Measurements from ENCODE around the gene TMEM9.
A peak's percentile ranks its signal among the peaks of the same experiment; 100 is the strongest.
"Not testable (repeated sequence)": the region's sequence is repeated elsewhere in the genome, so short reads cannot be mapped to it uniquely, and the experiment has no call there.

Gene TMEM9

GRCh38 chr1:201173736-201174135 is 19.5 kb upstream of the TMEM9 start:
- no peak for DNase-seq (ENCODE audit: low read depth in 1 of 2, low spot score in 1 of 2)

GRCh38 chr1:201172999-201173610 is 18.8 kb upstream of the TMEM9 start:
- no peak for DNase-seq (ENCODE audit: low read depth in 1 of 2, low spot score in 1 of 2)

DNA sequence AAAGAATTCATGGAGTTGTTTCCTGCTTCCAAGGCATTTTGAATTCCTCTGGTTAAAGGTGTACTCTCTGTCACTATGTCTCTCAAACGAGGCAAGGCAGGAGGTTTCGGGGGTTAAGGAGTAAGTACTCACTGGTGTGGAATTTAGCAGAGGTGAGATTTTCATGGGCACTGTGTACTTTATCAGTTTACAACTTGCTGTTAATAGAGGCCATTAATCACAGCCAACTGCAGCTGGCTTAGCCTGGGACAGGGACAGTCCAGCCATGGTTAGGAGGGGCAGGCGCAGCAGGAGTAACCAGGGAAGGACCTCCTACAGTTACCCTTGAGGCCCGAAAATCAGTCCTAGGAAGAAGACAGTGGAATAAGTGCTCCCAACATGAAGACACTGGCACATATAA is 18.1 kb upstream of the TMEM9 start:
- no peak for DNase-seq (ENCODE audit: low read depth in 1 of 2, low spot score in 1 of 2)

DNA sequence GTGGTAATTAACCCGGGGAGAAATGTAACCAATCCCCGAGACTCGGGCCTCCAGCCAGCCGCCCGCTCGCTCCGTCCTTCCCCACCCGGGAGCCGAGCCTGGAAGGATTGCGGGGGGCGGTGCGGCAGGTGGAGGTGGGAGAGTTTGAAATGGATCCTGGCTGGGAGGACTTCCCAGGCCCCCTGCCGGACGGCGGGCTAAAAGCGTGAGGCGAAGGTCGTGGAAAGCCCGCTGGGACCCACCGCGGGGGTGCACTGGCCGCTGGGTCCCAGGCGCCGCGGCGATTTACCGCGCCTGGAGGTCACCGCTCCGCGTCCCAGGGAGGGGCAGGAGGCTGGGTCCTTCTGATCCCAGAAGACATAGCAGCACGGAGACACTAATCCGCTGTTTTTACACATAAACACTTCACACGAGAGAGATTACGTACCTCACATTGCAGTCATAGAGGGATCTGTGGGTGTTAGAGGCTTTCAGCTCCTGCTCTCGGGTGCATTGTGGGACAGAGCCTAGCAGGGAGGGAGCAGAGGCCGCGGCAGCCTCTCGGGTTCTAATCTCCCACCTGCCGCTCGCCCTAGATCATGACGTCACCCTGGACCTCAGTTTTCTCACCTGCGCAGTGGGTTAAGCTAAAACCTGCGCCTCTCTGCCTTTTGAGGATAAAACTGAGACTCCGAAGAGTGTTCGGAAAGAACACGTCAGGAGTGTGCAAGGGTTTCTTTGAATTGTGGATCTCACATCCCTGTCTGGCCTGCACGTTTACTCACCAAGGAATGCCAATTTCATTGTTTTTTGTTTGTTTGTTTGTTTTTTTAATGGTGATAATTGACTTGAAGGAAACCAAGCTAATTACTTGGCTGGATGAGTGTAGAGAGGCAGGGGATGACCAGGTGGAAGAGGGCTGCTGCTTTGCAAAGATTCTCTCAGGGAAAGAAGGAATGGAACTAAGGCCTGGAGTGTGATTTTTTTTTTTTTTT is 17.1 kb upstream of the TMEM9 start:
- peak in 1 of 2 donors; percentile 42 for DNase-seq (ENCODE audit: low read depth in 1 of 2, low spot score in 1 of 2)

DNA sequence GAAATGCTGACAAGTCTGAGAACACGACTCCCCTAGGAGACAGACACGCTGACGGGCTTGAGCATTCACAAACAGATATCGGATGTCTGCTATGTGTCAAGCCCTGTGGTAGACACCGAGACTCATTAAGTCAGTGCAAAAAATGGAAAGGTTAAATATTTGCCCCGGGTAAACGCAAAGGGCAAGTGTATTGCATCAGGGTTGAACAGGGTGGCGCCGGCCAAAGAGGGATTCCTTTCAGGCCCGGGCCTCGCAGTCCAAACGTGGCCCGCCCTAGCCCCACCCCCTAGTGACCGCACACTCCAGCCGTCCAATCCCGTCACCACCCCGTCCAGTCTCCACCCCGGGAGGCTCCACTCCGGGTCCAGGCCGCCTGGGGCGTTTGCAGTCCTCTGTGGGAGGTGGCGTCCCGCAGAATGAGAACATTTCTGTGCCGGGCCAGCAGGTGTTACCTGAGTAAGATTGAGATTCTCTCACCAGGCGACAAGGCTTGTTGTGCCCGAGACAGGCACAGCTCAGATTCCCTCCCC is 16.3 kb upstream of the TMEM9 start:
- DNase-seq (ENCODE audit: low read depth in 1 of 2, low spot score in 1 of 2), result peak; percentile 41 to 73

DNA sequence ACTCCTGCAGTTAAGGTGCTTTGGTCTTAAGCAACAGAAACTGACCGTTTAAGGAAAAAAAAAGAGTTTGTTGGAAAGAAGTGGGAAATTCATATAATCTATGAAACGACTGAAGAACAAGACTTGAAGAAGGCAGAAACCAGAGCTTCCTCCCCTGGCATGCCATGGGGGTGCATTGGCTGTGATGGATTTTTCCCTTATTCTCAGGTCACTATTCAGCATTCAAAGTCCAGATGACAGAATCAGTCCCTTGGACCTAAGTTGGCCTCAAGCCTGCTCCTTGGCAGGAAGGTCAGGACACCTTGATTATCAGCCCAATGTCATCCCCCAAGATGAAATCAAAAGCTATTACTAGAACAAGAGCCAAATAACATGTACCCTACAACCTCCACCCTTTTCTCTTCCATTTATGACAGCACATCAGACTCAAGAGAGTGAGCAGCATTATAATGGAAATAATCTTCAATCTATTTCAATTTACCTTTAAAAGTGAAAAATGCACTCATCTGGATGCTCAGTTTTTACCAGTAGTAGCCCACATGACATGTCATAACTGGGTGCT is 15.8 kb upstream of the TMEM9 start:
- DNase-seq (ENCODE audit: low read depth in 1 of 2, low spot score in 1 of 2), result no peak

DNA sequence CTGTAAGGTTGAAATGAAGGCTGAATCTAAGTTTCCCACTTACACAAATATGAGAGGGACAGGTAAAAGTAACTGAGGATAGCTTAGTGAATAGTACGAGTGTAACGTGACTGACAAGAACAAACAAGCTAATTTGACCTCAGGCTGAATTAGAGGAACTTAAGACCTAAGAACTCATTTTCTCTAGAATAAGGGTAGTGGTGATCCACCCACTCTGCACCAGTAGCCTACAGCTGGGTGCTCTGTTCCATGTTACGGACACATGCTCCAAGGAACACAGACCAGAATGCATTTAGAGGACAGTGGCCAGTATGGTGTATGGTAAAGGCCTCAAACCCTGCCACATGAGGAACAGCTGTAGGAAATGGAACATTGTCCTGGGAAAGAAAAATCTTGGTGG is 14.9 kb upstream of the TMEM9 start:
- DNase-seq (ENCODE audit: low read depth in 1 of 2, low spot score in 1 of 2), result no peak

DNA sequence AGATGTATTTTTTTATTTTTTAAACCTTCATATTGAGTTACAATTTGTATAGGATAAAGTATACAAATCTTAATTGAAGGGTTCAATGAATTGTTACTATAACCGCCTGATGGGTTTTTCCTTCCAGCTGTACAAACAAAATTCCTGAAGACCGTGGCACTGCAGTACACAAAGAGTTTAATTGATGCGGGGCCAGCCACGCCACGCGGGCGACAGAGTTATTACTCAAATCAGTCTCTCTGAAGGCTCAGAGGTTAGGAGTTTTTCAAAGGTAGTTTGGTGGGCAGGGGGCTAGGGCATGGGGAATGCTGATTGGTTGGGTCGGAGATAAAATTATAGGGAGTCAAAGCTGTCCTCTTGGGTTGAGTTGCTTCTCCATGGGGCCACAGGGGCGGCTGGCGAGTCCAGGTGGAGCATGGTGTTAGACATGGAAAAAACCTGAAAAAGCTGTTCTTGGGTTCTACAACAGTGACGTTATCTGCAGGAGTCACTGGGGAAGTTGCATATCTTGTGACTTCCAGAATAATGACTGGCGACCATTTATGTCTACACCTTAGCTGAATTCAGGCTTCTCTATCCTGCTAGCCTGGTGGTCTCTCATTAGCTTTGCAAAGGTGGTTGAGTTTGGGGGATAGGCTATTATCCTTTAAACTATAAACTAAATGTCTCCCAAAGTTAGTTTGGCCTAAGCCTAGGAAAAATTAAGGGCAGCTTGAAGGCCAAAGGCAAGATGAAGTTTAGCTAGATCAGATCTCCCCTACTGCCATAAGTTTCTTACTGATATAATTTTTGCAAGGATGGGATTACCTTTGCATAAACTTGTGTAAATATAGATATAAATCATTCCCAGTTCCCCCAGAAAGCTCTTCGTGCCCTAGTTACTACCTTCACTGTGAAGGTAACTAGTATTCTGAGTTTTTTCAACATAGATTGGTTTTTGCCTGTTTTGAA is 13.0 kb upstream of the TMEM9 start:
- no peak for DNase-seq (ENCODE audit: low read depth in 1 of 2, low spot score in 1 of 2)

GRCh38 chr1:201164645-201165044 is 10.4 kb upstream of the TMEM9 start:
- DNase-seq (ENCODE audit: low read depth in 1 of 2, low spot score in 1 of 2), result no peak

GRCh38 chr1:201163707-201164106 is 9.4 kb upstream of the TMEM9 start:
- DNase-seq (ENCODE audit: low read depth in 1 of 2, low spot score in 1 of 2), result no peak

- DNase-seq (ENCODE audit: low read depth in 1 of 2, low spot score in 1 of 2), result not testable (repeated sequence)
Observed at GRCh38 chr1:201163036-201163435, 8.8 kb upstream of the TMEM9 start.

DNA sequence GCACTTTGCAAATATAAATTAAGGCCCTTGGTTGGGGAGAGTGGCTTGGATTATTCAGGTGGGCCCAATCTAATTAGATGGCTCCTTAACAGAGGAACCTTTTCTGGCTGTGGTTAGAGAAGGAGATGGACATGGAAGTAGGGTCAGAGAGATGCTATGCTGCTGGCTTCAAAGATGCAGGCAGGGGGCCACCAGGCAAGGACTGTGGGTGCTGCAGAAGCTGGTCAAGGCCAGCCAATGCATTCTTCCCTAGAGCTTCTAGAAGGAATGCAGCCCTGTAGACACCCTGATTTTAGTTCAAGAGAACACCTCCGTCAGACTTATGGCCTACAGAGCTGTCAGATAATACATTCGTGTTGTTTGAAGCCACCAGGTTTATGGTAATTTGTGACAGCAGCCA is 3.7 kb upstream of the TMEM9 start:
- no peak for DNase-seq (ENCODE audit: low read depth in 1 of 2, low spot score in 1 of 2)

DNA sequence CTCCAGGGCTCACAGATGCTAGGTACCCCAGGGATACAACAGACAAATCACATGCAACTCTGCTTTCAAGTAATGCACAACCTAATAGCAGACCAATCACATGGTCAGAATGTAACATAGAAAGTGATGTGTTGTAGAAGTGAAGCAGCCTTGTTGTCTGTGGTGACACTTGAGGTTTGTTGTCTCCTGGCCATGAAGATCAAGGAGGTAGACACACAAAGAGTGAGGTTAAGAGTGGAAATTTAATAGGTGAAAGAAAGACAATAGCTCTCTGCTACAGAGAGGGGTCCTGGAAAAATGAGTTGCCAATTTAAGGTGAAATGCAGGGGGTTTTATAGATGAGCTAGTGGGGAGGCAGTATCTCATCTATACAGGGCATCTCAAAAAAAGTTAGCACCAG is 2.5 kb upstream of the TMEM9 start:
- DNase-seq (ENCODE audit: low read depth in 1 of 2, low spot score in 1 of 2), result no peak

GRCh38 chr1:201156346-201156745 is 2.1 kb upstream of the TMEM9 start:
- DNase-seq (ENCODE audit: low read depth in 1 of 2, low spot score in 1 of 2), result no peak

DNA sequence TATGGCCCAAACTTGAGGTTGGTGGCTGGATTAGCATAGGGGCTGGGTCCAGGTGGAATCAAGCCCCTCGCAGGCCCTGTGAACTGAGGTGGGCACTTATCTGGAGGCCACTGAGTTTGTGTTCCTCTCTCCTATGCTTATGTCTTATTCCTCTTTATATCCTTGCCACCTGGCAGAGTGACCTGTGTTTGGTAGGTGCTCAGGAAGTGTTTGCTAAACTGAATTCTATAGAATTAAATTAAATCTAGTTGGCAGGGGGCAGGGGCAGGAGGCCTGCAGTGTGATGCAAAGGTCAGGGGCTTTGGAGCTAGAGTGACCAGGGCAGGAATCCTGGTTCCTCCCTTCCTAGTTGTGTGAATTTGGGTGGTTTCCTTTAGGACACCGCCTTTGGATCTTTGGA is 1.1 kb upstream of the TMEM9 start:
- DNase-seq (ENCODE audit: low read depth in 1 of 2, low spot score in 1 of 2), result no peak

DNA sequence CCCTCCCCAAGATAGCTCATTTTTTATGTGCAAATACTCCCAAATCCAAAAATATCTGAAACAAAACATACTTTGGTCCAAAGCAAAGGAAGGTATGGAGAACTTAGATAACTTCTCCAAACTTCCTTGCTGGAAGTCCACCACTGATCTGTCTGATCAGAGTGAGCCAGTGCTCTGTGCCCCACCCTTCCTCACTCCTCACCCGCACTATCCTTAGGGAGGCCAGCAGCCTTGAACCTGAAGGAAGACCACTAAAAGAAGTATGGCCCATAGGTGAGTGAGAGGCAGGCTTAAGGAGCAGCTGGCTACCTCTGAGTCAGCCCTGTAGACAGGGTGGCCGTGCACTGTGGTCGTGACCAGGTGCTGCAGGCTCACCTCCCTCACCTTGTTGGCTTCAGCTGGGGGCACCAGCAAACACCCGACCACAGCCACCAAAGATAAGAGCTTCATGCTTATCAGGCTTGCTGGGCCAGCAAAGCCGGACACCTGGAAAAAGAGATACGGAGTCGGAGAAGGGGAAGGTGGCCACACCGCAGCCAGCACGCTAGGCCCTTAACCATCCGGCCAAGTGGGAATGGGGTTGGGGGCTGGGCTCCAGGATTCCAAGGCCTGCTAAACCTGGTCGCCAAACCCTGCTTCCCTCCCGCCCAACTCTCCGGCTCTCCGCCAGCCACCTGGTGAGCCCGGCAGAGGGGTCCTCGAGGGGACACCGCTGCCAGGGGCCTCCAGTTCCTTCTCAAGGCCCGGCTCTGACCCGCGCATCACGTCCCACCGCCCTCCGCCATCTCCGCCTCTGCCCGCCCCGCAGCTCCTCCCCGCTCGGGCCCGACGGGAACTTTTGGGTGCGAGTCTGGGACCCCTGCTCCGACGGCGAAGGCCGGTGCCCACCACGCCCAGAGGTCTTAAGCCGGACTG is 543 bp downstream of the TMEM9 start:
- no peak for DNase-seq (ENCODE audit: low read depth in 1 of 2, low spot score in 1 of 2)

DNA sequence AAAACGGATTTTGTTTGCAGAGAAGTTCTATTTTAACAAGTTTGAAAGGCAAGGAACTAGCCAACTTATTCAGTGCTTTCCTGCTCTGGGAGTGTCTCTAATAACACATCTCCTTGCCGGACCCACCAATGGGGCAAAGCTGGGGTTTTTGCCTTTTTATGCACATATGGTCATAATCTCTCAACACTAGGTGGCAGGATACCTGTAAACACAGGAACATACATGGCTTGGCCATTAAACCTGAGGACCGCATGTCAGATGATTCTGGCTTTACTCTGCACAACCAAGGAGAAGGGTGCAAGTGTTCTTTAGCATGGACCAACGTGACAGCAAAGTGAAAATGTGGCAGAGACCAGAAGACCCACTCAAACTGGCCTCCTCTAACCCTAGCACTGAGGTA is 4.9 kb downstream of the TMEM9 start:
- DNase-seq (ENCODE audit: low read depth in 1 of 2, low spot score in 1 of 2), result no peak

GRCh38 chr1:201147396-201148015 is 6.8 kb downstream of the TMEM9 start:
- no peak for DNase-seq (ENCODE audit: low read depth in 1 of 2, low spot score in 1 of 2)

DNA sequence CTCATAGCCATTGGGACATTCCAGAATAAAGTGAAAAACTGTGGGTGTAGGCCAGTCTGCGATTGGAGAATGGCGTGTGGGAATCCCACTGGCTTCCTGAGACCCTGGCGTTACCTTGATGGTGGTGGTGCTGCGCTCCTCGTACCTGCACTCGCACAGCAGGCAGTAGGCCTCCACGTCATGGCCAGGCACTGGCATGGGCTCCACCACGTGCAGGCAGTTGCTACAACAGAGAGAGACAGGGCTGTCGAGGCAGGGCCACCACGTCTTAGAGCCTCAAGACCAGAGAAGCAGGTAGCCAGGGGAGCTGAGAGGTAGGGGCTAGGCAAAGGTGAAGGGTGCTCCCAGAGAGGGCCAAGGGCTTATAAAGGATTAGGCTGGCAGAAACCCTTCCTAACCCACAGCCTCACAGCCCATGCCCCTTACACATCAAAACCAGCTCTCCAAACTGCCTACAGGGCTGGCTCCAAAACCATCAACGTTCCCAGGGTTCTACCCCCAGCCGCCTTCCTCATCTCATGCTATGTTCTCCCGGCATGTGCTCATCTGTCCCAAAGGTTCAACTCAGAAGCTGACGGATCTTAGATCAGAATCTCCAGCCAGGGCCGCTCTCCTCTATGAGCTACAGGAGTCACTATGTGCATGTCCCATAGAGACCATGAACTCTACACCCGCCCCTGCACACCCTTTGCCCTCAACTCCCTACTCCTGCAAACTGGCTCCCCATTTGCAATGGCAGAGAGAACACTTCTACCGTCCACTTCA is 7.5 kb downstream of the TMEM9 start:
- DNase-seq (ENCODE audit: low read depth in 1 of 2, low spot score in 1 of 2), result no peak

All from activated T-helper 1 cell treated with anti-CD3 and anti-CD28 coated beads, Interleukin-2, amount 50 U/mL, for 16 hours (primary cell).